ENCODE results near the gene KHSRP. TPM values are rescaled to one million over a fixed set of nuclear protein-coding genes. Genes with fewer than 3 reads are reported as not detected.
A peak's percentile ranks its signal among the peaks of the same experiment; 100 is the strongest.

The KHSRP gene
- total and polyA plus RNA-seq, 10 of the 15 experiments (the other 5 are each of a cell fraction or from before 2014, with no cell fraction given) = 4.8 to 440 (median 82.0) TPM

DNA sequence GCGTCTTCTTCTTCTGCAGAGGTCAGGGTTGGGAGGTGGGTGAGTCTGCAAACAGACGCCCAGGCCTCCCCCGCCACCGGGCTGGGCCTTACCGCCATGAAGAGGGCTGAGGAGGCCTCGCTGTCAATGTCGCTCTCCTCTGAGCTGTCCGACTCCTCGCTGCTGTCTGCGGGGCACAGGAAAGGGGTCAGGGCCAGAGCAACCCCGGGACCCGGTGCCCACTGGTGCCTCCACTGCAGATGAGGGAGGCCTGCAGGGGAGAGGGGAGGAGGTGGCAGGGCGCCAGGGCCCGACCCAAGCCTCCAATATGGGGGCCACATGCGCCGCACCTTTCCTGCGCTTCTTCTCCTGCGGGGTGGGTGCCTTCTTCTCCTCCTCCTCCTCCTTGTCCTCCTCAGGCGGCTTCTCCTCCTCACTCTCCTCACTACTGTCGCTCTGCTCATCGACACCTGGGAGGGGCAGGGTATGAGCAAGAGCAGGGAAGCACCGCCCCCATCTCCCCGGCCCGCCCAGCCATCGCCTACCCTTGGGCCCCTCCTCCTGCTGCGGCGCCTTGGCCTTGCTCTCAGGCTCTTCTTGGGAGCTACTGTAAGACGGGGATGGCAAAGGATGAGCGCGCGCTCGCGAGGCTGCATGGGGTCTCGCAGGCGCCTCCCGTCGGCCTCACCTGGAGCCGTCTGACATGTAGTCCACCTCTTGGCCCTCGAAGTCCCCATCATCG is 43.4 kb downstream of the KHSRP start:
- Histone ChIP-seq H3K27ac (ENCODE audit: control insufficient read depth, insufficient read depth) (no peak overlapping the region), H3K27me3 (replicated peaks in 1 of 2; ENCODE audit: control insufficient read depth in 2 of 2, insufficient read depth in 2 of 2, low read length in 1 of 2) (no peaks in the 10 kb centered on the region), H2AFZ (ENCODE audit: control insufficient read depth, low read depth, low read length) (no peak overlapping the region), H3K79me2 (ENCODE audit: control insufficient read depth, insufficient read depth, low read length) (no peaks in the 10 kb centered on the region), H3K4me3 (no peak overlapping the region), H4K20me1 (ENCODE audit: control insufficient read depth, insufficient read depth) (no peaks in the 10 kb centered on the region), H3K4me1 (ENCODE audit: control insufficient read depth, insufficient read depth, low read length) (no peaks in the 10 kb centered on the region), H3K36me3 (ENCODE audit: control insufficient read depth in 2 of 2, insufficient read depth in 2 of 2, low read length in 1 of 2) (peaks cover 21 to 28% of the 10 kb centered on the region in 2 experiments), H3K9ac (ENCODE audit: control insufficient read depth, insufficient read depth, low read length) (no peak overlapping the region), H3K9me3 (replicated peaks; ENCODE audit: control insufficient read depth, insufficient read depth, low read length) (peaks cover 1% of the 10 kb centered on the region; the same call in 1 of the 3 replicates), H3K4me2 (ENCODE audit: control insufficient read depth, insufficient read depth) (no peak overlapping the region)
- no peak for DNase-seq (ENCODE audit: low read depth, low spot score)
- WGBS (ENCODE audit: insufficient coverage, insufficient replicate concordance, low lambda C conversion rate, missing lambda C conversion rate) = over 99% methylated on average over 23 of the region's 40 CpGs
- in situ Hi-C loops (cut with MboI) (no loop called here), intact Hi-C loops (cut with micrococcal nuclease; ENCODE audit: unreplicated experiment) (no loop called here)
- ATAC-seq = no peak
- RAD21 ChIA-PET (ENCODE audit: unreplicated experiment) = no interaction called here
- CTCF ChIA-PET = interaction anchor here (0.6 kb wide), 1 partner anchor 400 kb away, joined by 3 read pairs; no protein-coding TSS in a partner anchor
- TSS peak; percentile 81 for BruUV-seq (replicated peaks)
- POLR2A ChIA-PET = no interaction called here
- TF ChIP-seq YBX1 (IDR thresholded peaks at IDR 0.05) (no peak), MEF2A (IDR thresholded peaks at IDR 0.05; ENCODE audit: insufficient read depth, low read depth, low read length) (no peak), TARDBP (IDR thresholded peaks at IDR 0.05; ENCODE audit: borderline replicate concordance) (no peak), ZBED1 (IDR thresholded peaks at IDR 0.05; ENCODE audit: borderline replicate concordance) (no peak), BCL11A (IDR thresholded peaks at IDR 0.05; ENCODE audit: low read depth, low read length) (no peak), ZNF207 (IDR thresholded peaks at IDR 0.05; ENCODE audit: borderline replicate concordance) (no peak), RCOR1 (conservative IDR thresholded peaks at IDR 0.05; ENCODE audit: low read depth, low read length) (no peak), POLR2AphosphoS2 (IDR thresholded peaks at IDR 0.05; ENCODE audit: low read depth, low read length) (no peak), CEBPB (IDR thresholded peaks at IDR 0.05; ENCODE audit: borderline replicate concordance in 1 of 2, low read depth in 2 of 2, low read length in 2 of 2) (no peak), E2F4 (IDR thresholded peaks at IDR 0.05; ENCODE audit: low read depth, low read length) (no peak), CBFB (IDR thresholded peaks at IDR 0.05; ENCODE audit: low read depth) (no peak), TAF1 (IDR thresholded peaks at IDR 0.05; ENCODE audit: borderline replicate concordance, low read depth, low read length) (no peak)
- TF ChIP-seq, protein P1, sequence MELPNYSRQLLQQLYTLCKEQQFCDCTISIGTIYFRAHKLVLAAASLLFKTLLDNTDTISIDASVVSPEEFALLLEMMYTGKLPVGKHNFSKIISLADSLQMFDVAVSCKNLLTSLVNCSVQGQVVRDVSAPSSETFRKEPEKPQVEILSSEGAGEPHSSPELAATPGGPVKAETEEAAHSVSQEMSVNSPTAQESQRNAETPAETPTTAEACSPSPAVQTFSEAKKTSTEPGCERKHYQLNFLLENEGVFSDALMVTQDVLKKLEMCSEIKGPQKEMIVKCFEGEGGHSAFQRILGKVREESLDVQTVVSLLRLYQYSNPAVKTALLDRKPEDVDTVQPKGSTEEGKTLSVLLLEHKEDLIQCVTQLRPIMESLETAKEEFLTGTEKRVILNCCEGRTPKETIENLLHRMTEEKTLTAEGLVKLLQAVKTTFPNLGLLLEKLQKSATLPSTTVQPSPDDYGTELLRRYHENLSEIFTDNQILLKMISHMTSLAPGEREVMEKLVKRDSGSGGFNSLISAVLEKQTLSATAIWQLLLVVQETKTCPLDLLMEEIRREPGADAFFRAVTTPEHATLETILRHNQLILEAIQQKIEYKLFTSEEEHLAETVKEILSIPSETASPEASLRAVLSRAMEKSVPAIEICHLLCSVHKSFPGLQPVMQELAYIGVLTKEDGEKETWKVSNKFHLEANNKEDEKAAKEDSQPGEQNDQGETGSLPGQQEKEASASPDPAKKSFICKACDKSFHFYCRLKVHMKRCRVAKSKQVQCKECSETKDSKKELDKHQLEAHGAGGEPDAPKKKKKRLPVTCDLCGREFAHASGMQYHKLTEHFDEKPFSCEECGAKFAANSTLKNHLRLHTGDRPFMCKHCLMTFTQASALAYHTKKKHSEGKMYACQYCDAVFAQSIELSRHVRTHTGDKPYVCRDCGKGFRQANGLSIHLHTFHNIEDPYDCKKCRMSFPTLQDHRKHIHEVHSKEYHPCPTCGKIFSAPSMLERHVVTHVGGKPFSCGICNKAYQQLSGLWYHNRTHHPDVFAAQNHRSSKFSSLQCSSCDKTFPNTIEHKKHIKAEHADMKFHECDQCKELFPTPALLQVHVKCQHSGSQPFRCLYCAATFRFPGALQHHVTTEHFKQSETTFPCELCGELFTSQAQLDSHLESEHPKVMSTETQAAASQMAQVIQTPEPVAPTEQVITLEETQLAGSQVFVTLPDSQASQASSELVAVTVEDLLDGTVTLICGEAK (IDR thresholded peaks at IDR 0.05; ENCODE audit: borderline replicate concordance) = no peak
- TF ChIP-seq, protein P2, sequence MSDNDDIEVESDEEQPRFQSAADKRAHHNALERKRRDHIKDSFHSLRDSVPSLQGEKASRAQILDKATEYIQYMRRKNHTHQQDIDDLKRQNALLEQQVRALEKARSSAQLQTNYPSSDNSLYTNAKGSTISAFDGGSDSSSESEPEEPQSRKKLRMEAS (IDR thresholded peaks at IDR 0.05; ENCODE audit: low read depth, low read length) = no peak
- FAIRE-seq = no peak
- SMC1A ChIA-PET (ENCODE audit: uncharacterized antibody, unreplicated experiment) = no interaction called here

All from GM12878 (cell line).